OCI-LY7 (cell line): ENCODE data around the gene GNAZ. TPM values are rescaled to one million over a fixed set of nuclear protein-coding genes. Genes with fewer than 3 reads are reported as not detected.
A peak's percentile ranks its signal among the peaks of the same experiment; 100 is the strongest.
"Not testable (repeated sequence)": the region's sequence is repeated elsewhere in the genome, so short reads cannot be mapped to it uniquely, and the experiment has no call there.

Experiments used
- Bru-seq: library from RNA; stranded (reverse); fragments of 400-500 nt; gene quantifications from one replicate; lab custom pipeline; 2021; lab: Mats Ljungman, UMichigan
- BruChase-seq, 2 experiments: library from RNA; stranded (reverse); fragments of 400-500 nt; gene quantifications; one replicate each; lab custom pipeline; 2021; lab: Mats Ljungman, UMichigan
- BruUV-seq: library from RNA; stranded (reverse); fragments of 400-500 nt; replicated peaks from 2 replicates; lab custom pipeline; 2021; lab: Mats Ljungman, UMichigan
- CTCF ChIA-PET: fragments of 300-600 bp; sonication (Branson Sonifier 250); formaldehyde crosslinking; loops from one replicate; lab custom pipeline; 2022; ENCODE audit warnings: antibody characterized with exemption; ENCODE audit not compliant: unreplicated experiment; lab: Charles Lee
- POLR2A ChIA-PET: fragments of 300-600 bp; sonication (Branson Sonifier 250); formaldehyde crosslinking; loops from one replicate; lab custom pipeline; 2022; ENCODE audit warnings: antibody characterized with exemption; lab: Charles Lee
- DNase-seq: peaks from one replicate; pipeline ENCODE4 v3.0.0-alpha.2; 2015; ENCODE audit warnings: low spot score
- H2AFZ ChIP-seq: fragments of 200-600 bp; sonication (generic), shearing (Covaris generic); 2 replicates; pipeline ENCODE4 v1.6.1; 2014; ENCODE audit warnings: mild to moderate bottlenecking, antibody characterized with exemption, low read length, moderate library complexity
- H3K27ac ChIP-seq: fragments of 200-600 bp; sonication (generic); 2 replicates; pipeline ENCODE4 v1.5.1; 2014; ENCODE audit warnings: mixed run types, low read depth, mild to moderate bottlenecking, moderate library complexity, low read length, inconsistent platforms; ENCODE audit not compliant: poor library complexity, severe bottlenecking
- H3K36me3 ChIP-seq: fragments of 200-600 bp; sonication (generic); 2 replicates; pipeline ENCODE4 v1.6.1; 2014; ENCODE audit warnings: mild to moderate bottlenecking, antibody characterized with exemption, low read length, moderate library complexity, mixed read lengths; ENCODE audit not compliant: insufficient read depth
- H3K4me1 ChIP-seq: fragments of 200-600 bp; sonication (generic); 2 replicates; pipeline ENCODE4 v1.5.1; 2014; ENCODE audit warnings: mild to moderate bottlenecking, low read length; ENCODE audit not compliant: insufficient read depth, poor library complexity, severe bottlenecking
- H3K4me2 ChIP-seq: fragments of 200-600 bp; sonication (generic); 2 replicates; pipeline ENCODE4 v1.6.1; 2014; ENCODE audit warnings: mild to moderate bottlenecking, low read length
- H3K4me3 ChIP-seq: fragments of 200-600 bp; sonication (generic); 2 replicates; pipeline ENCODE4 v1.5.1; 2014; ENCODE audit warnings: mild to moderate bottlenecking, low read depth, low read length; ENCODE audit not compliant: poor library complexity, severe bottlenecking
- H3K79me2 ChIP-seq: fragments of 200-600 bp; sonication (generic); 2 replicates; pipeline ENCODE4 v1.6.1; 2016; ENCODE audit warnings: low read depth, mild to moderate bottlenecking, low read length, moderate library complexity, mixed read lengths; ENCODE audit not compliant: insufficient read depth
- H3K9me2 ChIP-seq: fragments of 200-600 bp; sonication (generic); 2 replicates; pipeline ENCODE4 v1.6.1; 2016; ENCODE audit warnings: mild to moderate bottlenecking, low read length, mixed read lengths; ENCODE audit not compliant: insufficient read depth
- H3K9me3 ChIP-seq: fragments of 200-600 bp; sonication (generic); 2 replicates; pipeline ENCODE4 v1.6.1; 2014; ENCODE audit warnings: mild to moderate bottlenecking, mixed run types, low read length, mixed read lengths
- H4K20me1 ChIP-seq: fragments of 200-600 bp; sonication (generic); 2 replicates; pipeline ENCODE4 v1.6.1; 2014; ENCODE audit warnings: mild to moderate bottlenecking, antibody characterized with exemption, low read length, moderate library complexity, mixed read lengths; ENCODE audit not compliant: insufficient read depth
- EZH2phosphoT487 ChIP-seq: fragments of 200-600 bp; sonication (generic); IDR thresholded peaks from 2 replicates; pipeline ENCODE4 v1.6.1; 2018; ENCODE audit warnings: low read depth, borderline replicate concordance, mild to moderate bottlenecking, mixed run types, antibody characterized with exemption, low read length, moderate library complexity, mixed read lengths
- intact Hi-C: fragments of 100-400 bp; cut with micrococcal nuclease; formaldehyde crosslinking; loops from one replicate; pipeline ENCODE4 v1.10.0; 2022; ENCODE audit not compliant: unreplicated experiment
- long read RNA-seq: library from polyadenylated mRNA; stranded (forward); transcript quantifications from one replicate; pipeline ENCODE4 v2.0.0, GENCODE V29; 2022
- total RNA-seq, 2 experiments: library from RNA; depleted of rRNA in 1 of 2; stranded (reverse); fragments of >200 nt in 1 of 2; shearing (Covaris generic) in 1 of 2; gene quantifications; 2 replicates each; pipeline ENCODE4 v1.2.3, GENCODE V29; 2014 to 2022
- TF ChIP-seq, protein P1 (sequence below): fragments of 200-600 bp; sonication (generic); conservative IDR thresholded peaks from 2 replicates; pipeline ENCODE4 v1.5.1; 2014; ENCODE audit warnings: mild to moderate bottlenecking, antibody characterized with exemption, low read length, moderate library complexity, mixed read lengths

The GNAZ gene
- total RNA-seq (2014; rRNA removed; shearing (Covaris generic)): 36.8 and 46.4 TPM in 2 replicates
- 38.5 and 42.8 TPM in 2 replicates for total RNA-seq (2022)
- percentile 54 among the genes with signal in this experiment for Bru-seq, nascent RNA
- percentile 68 among the genes with signal in this experiment for BruChase-seq, experiment 1, labeled RNA remaining after a 6-hour chase
- percentile 69 among the genes with signal in this experiment for BruChase-seq, experiment 2, labeled RNA remaining after a 2-hour chase
- long read RNA-seq, transcript GNAZ-203 (3 exons, 3,333 nt): major isoform, 65 of 87 reads
- long read RNA-seq, partial matches to known transcripts: 11 of 87 reads
- long read RNA-seq, other reads (novel, unspliced or antisense): 11 of 87 reads

DNA sequence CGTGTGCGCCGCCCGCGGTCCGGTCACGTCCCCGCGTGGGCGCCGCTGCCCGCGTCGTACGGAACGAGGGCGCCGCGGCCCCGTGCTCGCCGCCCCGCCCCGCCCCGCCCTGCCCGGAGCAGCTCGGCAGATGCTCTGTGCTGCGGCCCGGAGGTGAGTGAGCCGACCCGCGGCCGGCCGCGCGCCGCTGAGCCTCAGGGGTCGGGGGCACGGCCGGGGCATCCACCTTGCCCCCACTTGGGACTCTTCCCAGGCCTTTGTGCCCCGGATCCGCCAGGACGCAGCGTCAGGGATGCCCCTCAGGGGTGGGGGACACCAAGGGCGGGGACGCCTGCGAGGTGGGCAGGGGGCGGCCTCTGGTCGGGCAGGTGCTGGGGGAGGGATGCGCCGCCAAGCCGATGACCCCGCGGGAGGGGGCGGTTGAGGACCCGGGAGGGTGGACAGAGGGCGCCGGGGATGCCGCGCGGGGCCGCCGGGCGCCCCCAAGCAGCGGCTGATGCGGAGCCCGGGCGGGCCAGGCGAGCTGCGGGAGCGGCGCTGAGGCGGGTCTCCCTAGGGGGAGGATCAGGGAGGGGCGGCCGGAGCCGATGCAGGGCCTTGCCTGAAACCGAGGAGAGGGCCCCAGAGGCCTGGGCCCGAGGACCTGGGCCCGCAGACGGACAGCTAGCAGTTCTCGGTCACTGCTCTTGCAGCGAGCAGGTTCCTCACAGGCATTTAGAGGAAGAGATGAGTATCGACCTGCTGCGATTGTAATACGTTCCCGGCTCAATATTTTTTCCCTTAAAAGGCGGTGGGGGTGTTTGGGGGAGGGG, at the start of gene GNAZ:
TSS of gene GNAZ (plus strand) at position 102 of the 812 bp plus-strand sequence. CDS start 25,177 bp downstream, outside the sequence.
- H2AFZ ChIP-seq: peak within 1 kb of the TSS; percentile 60; the same call in 1 of the 2 replicates
- H3K9me3 ChIP-seq: no peaks in the 10 kb centered on the region
- peak within 1 kb of the TSS; percentile 25 for H3K27ac ChIP-seq
- peaks cover 23% of the 10 kb centered on the region for H3K36me3 ChIP-seq
- intact Hi-C loops: loop anchor here (2.0 kb wide), 2 partner anchors 34 to 112 kb away; no protein-coding TSS in a partner anchor
- BruUV-seq: no TSS peak
- peaks cover 21% of the 10 kb centered on the region for H3K79me2 ChIP-seq
- no peaks in the 10 kb centered on the region for H4K20me1 ChIP-seq
- TF ChIP-seq, protein P1, sequence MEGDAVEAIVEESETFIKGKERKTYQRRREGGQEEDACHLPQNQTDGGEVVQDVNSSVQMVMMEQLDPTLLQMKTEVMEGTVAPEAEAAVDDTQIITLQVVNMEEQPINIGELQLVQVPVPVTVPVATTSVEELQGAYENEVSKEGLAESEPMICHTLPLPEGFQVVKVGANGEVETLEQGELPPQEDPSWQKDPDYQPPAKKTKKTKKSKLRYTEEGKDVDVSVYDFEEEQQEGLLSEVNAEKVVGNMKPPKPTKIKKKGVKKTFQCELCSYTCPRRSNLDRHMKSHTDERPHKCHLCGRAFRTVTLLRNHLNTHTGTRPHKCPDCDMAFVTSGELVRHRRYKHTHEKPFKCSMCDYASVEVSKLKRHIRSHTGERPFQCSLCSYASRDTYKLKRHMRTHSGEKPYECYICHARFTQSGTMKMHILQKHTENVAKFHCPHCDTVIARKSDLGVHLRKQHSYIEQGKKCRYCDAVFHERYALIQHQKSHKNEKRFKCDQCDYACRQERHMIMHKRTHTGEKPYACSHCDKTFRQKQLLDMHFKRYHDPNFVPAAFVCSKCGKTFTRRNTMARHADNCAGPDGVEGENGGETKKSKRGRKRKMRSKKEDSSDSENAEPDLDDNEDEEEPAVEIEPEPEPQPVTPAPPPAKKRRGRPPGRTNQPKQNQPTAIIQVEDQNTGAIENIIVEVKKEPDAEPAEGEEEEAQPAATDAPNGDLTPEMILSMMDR: peak; percentile 25; the same call in 1 of the 2 replicates
- no peak for TF ChIP-seq EZH2phosphoT487
- H3K4me2 ChIP-seq: peak within 1 kb of the TSS; percentile 88
- ChIA-PET CTCF (interaction anchor here (0.6 kb wide), 1 partner anchor 34 kb away, joined by 5 read pairs; no protein-coding TSS in a partner anchor), POLR2A (interaction anchor here (1.1 kb wide), 1 partner anchor 34 kb away, joined by 3 read pairs; no protein-coding TSS in a partner anchor)
- peaks cover 80% of the 10 kb centered on the region for H3K4me1 ChIP-seq
- H3K4me3 ChIP-seq: peak within 1 kb of the TSS; percentile 96
- H3K9me2 ChIP-seq: no peaks in the 10 kb centered on the region
- DNase-seq: peak; percentile 67

DNA sequence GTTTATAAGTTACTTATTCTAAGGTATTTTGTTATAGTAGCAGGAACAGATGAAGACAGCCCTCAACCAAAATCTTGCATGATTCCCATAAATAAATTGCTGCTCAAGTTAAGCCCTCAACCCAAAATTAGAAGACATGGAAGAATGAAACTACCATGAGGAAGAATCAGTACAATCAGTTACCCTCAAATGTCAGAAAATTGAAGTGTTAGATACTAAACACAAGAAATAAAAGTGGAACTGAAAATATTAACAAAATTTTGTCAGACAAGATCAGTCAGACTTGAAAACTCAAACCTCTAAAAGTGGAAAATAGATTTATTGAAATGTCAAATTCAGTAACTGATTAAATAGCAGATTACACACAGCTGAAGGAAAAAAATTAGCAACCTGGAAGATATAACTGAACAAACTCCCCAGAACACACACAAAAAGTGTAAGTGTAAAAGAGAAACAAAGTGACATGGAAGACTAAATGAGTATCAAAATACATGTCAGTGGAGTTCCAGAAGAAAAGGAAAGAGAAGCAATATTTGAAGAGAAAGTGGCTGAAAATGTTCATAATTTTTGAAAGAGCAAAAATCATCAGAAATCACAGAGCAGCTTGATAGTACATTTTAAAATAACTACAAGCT, 49.5 kb upstream of the GNAZ start:
- Histone ChIP-seq H3K79me2 (no peaks in the 10 kb centered on the region), H3K9me2 (no peaks in the 10 kb centered on the region), H3K36me3 (peaks cover 26% of the 10 kb centered on the region), H3K4me1 (peaks cover 14% of the 10 kb centered on the region), H4K20me1 (no peaks in the 10 kb centered on the region), H3K27ac (peak overlapping the region; percentile 58), H2AFZ (no peak overlapping the region), H3K4me2 (peak overlapping the region; percentile 24), H3K9me3 (peaks cover 7% of the 10 kb centered on the region; the same call in 1 of the 2 replicates), H3K4me3 (no peak overlapping the region)
- TF ChIP-seq, protein P1: no peak
- TF ChIP-seq EZH2phosphoT487: no peak
- ChIA-PET CTCF (no interaction called here), POLR2A (interaction anchor here (1.4 kb wide), 1 partner anchor 92 kb away, joined by 7 read pairs; no protein-coding TSS in a partner anchor)
- intact Hi-C loops: no loop called here
- no TSS peak for BruUV-seq
- DNase-seq: no peak

DNA sequence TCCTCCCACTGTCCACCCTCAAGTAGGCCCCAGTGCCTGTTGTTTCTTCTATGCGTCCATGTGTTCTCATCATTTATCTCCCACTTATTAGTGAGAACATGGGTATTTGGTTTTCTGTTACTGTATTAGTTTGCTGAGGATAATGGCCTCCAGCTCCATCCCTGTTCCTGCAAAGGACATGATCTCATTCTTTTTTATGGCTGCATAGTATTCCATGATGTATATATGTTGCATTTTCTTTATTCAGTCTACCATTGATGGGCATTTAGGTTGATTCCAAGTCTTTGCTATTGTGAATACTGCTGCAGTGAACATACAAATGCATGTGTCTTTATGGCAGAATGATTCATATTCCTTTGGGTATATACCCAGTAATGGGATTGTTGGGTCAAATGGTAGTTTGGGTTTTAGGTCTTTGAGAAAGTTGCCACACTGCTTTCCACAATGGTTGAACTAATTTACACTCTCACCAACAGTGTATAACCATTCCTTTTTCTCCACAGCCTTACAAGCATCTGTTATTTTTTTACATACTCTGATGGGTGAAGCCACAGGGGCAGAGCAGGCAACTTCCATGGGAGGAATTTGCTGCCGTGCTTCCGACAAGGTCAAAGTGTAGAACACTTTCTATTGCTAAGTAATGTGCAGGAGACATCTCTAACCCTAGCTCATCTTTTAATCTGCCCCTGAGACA, 48.5 kb upstream of the GNAZ start:
- CTCF ChIA-PET, H2AFZ ChIP-seq: not testable (repeated sequence)

More for the DNA sequence above, 48.5 kb upstream of the GNAZ start:
- H3K27ac ChIP-seq, H3K79me2 ChIP-seq, H3K4me2 ChIP-seq, intact Hi-C loops, H3K9me2 ChIP-seq, H4K20me1 ChIP-seq, DNase-seq, H3K4me3 ChIP-seq, H3K9me3 ChIP-seq: not testable (repeated sequence)
- peaks cover 26% of the 10 kb centered on the region for H3K36me3 ChIP-seq
- peaks cover 24% of the 10 kb centered on the region for H3K4me1 ChIP-seq
- POLR2A ChIA-PET: interaction anchor here (1.9 kb wide), 1 partner anchor 11 kb away, joined by 5 read pairs; no protein-coding TSS in a partner anchor
- BruUV-seq: TSS peak; percentile 31
